DMS79 treated with DMSO at 0.1 percent for 48 hours (cell line): Measurements from ENCODE around the gene HSPA6.
"Not testable (repeated sequence)": the region's sequence is repeated elsewhere in the genome, so short reads cannot be mapped to it uniquely, and the experiment has no call there.

Experiments
- DNase-seq: peaks from one replicate; lab custom pipeline; 2025; lab: John Stamatoyannopoulos, UW

HSPA6 gene

DNA sequence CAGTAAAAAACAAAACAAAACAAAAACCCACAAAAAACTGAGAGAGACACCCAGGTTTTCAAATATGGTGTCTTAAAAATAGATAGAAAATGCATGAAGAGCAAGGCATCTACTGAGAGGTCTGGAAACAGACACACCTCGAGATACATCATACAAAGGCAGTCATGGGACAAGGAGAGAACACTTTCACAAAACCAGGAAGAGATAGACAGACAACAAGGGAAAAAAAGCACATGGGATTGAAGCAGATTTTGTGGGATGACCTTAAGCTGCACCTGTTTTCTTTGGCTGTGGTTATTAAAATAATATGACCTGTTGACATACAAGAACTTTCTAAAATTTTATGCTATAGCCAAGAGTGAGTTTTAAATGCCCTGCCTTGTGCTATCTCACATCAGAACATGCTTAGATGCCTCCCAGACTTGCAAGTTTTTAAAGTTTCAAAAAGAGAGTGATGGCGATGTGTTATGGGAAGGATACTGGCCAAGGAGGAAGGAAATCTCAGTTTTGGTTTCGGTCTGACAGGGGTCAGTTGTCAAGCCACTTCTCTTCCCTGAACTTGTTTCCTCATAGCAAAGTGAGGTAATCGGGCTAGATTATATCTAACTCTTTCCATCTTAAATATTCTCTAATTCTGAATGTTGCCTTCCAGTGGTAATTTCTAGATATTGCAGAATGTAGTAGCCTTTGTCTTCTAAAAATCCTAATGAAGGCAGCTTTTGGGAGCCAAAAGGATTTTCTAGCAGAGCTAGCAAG lies 36.8 kb downstream of the HSPA6 start:
- DNase-seq = not testable (repeated sequence)

- not testable (repeated sequence) for DNase-seq
These were observed 38.1 kb downstream of the HSPA6 start for GRCh38 chr1:161562441-161562840.

DNA sequence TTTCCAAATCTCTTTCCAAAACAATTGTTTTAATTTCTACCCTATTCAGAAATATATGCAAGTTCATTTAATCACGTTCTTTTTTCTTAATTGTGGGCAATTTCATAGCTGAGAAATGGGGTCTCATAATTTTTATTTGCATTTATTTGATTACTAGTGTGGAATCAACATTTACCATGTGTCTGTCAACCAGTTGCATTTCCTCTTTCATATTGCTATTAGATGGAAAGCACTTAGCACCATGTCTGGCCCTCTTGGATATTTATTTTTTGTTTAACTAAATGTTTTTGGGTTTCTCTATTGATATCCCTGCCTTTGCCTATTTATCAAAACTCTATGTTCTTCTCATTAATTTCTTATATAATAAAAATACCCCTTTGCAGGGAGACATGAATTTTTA lies 39.2 kb downstream of the HSPA6 start:
- DNase-seq = not testable (repeated sequence)

GRCh38 chr1:161566602-161566960 lies 42.2 kb downstream of the HSPA6 start:
- not testable (repeated sequence) for DNase-seq

DNA sequence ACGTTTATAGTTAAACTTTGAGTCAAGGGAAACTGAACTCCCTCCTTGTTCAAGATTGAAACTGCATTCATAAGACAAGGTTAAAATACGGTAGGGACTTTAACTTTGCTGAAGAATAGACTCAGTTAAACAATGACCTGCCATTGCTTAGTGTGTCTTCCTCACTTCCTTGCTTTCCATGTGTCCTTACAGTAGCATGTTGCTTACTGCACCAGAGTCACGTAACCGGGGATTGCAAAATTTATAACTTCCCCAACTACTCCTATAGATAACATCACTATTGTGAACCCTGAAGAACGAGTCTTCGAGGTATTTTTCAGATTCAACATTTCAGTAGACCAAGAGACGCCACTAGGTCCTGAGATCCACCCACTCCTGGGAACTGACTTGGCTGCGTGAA lies 47.4 kb downstream of the HSPA6 start:
- DNase-seq = not testable (repeated sequence)
